A549 treated with DMSO at 1 μM for 4 hours (cell line): ENCODE results near the gene CNOT1. TPM values are rescaled to one million over a fixed set of nuclear protein-coding genes. Genes with fewer than 3 reads are reported as not detected.

ENCODE experiments used
- total RNA-seq: library from RNA; stranded (reverse); fragments of 200-300 nt; extraction: Qiagen RNA extraction; gene quantifications from 5 replicates; pipeline ENCODE4 v1.2.3, GENCODE V29; 2022; ENCODE audit warnings: low read depth

The CNOT1 gene
- total RNA-seq: 122 to 169 TPM (median 138 TPM) in 5 replicates

DNA sequence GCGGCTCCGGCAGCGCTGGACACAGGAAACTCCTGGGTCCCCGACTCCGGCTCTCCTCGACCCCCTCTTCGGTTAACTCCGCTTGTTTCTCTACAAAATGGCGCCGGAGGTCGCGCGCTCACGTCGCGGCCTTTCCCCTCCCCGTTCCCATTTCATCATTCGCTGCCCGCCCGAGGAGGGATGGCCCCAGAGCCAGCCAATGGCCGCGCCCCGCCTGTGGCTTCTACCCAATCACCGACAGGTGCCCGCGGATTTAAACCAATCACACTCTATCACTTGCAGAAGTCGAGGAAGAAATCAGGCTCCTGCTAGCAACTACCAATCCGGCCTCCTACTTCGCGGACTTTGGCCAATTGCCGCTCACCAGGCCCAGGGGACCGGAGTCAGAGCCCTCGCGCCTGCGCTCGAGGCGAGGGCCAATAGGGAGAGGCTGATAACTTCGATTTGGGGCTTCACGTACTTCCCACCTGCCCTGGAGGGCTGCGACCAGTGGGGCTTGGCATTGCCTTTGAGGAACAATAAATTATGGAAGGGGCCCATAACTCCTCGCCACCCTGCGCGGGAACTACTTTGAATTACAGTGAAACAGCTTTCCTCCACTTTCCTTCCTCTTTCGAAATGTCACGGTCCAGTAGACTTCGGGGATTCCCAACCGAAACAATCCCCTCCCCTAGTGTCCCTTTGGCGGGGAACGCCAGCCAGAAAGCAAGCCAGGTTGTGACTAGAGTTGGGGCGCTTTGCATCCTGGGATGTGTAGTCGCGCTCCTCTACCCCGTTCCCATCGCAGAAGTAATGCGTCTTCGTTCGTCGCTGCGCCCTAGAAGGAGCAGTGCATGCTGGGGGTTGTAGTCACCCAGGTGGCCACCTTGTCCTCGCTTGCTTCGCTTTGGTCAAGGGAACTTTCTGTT lies at the start of gene CNOT1:
Gene CNOT1 (minus strand): TSS at position 94 of the 908 bp plus-strand sequence. CDS start 30,489 bp downstream, outside the sequence.

GRCh38 chr16:58515125-58515870 lies 114.3 kb downstream of the CNOT1 start, which contains the start of gene SETD6:
Gene SETD6, plus strand, starts transcription at chr16:58515517. Its CDS starts 21 bp downstream, at chr16:58515538.

GRCh38 chr16:58499615-58500351 lies 129.8 kb downstream of the CNOT1 start, which contains the start of gene NDRG4:
Gene NDRG4, plus strand, starts transcription at chr16:58500143. Its CDS starts 106 bp downstream, at chr16:58500249.

Other genes starting within 250 kb of the CNOT1 start
- 22.5 to 24.6 TPM (median 24.2 TPM) in 5 replicates for gene GINS3, start 237.4 kb downstream of the CNOT1 start, total RNA-seq
- gene NDRG4, start 129.7 kb downstream of the CNOT1 start, total RNA-seq: 24.2 to 29.8 TPM (median 28.1 TPM) in 5 replicates
- 12.4 to 17.4 TPM (median 16.2 TPM) in 5 replicates for gene SETD6, start 114.3 kb downstream of the CNOT1 start, total RNA-seq
- 17.0 to 19.8 TPM (median 18.7 TPM) in 5 replicates for gene SLC38A7, start 54.9 kb upstream of the CNOT1 start, total RNA-seq
- gene GOT2, start 104.5 kb upstream of the CNOT1 start, total RNA-seq: 173 to 191 TPM (median 187 TPM) in 5 replicates